ENCODE data around the gene SMCP. TPM values are rescaled to one million over a fixed set of nuclear protein-coding genes. Genes with fewer than 3 reads are reported as not detected.

Gene SMCP
- total and polyA plus RNA-seq, 2 donors (not counting 1 experiment from before 2014, with no cell fraction given): not detected

- Histone ChIP-seq H2AFZ (ENCODE audit: insufficient read depth, low read depth, low read length, poor library complexity, severe bottlenecking) (no peak within 1 kb of the TSS), H3K27ac (ENCODE audit: low read length in 2 of 2) (no peak within 1 kb of the TSS), H4K20me1 (ENCODE audit: control insufficient read depth, insufficient read depth, low read length, poor library complexity, severe bottlenecking) (no peaks in the 10 kb centered on the region), H3K4me3 (ENCODE audit: control extremely low read depth in 1 of 5, extremely low read depth in 1 of 5, insufficient read depth in 1 of 5, low read depth in 2 of 5, low read length in 4 of 5) (no peak within 1 kb of the TSS), H3K4me2 (replicated peaks; ENCODE audit: low read depth, low read length, poor library complexity, severe bottlenecking) (no peak within 1 kb of the TSS), H3K9me3 (ENCODE audit: control extremely low read depth in 1 of 3, control insufficient read depth in 2 of 3, insufficient read depth in 1 of 3, low read length in 2 of 3) (no peaks in the 10 kb centered on the region), H3K27me3 (replicated peaks in 1 of 4; ENCODE audit: control extremely low read depth in 1 of 4, control insufficient read depth in 3 of 4, insufficient read depth in 4 of 4, low read length in 3 of 4) (peaks cover 0 to 6% (median 0%) of the 10 kb centered on the region in 4 experiments), H3K36me3 (replicated peaks in 1 of 2; ENCODE audit: control extremely low read depth in 1 of 2, control insufficient read depth in 1 of 2, extremely low read depth in 1 of 2, insufficient read depth in 2 of 2, low read length in 1 of 2) (no peaks in the 10 kb centered on the region), H3K79me2 (ENCODE audit: control insufficient read depth, insufficient read depth, low read length) (no peaks in the 10 kb centered on the region), H3K9ac (ENCODE audit: low read length) (no peak within 1 kb of the TSS), H3K4me1 (ENCODE audit: control insufficient read depth in 2 of 2, insufficient read depth in 2 of 2, low read length in 2 of 2) (no peaks in the 10 kb centered on the region)
- ChIA-PET CTCF (no interaction called here), POLR2A (no interaction called here)
- no peak for ATAC-seq (ENCODE audit: low read depth)
- 95% methylated on average over 3 of the region's 3 CpGs for WGBS (ENCODE audit: insufficient coverage)
- TF ChIP-seq, protein P1, sequence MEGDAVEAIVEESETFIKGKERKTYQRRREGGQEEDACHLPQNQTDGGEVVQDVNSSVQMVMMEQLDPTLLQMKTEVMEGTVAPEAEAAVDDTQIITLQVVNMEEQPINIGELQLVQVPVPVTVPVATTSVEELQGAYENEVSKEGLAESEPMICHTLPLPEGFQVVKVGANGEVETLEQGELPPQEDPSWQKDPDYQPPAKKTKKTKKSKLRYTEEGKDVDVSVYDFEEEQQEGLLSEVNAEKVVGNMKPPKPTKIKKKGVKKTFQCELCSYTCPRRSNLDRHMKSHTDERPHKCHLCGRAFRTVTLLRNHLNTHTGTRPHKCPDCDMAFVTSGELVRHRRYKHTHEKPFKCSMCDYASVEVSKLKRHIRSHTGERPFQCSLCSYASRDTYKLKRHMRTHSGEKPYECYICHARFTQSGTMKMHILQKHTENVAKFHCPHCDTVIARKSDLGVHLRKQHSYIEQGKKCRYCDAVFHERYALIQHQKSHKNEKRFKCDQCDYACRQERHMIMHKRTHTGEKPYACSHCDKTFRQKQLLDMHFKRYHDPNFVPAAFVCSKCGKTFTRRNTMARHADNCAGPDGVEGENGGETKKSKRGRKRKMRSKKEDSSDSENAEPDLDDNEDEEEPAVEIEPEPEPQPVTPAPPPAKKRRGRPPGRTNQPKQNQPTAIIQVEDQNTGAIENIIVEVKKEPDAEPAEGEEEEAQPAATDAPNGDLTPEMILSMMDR (IDR thresholded peaks at IDR 0.05): no peak
- no peak for TF ChIP-seq EZH2 (IDR thresholded peaks at IDR 0.05; ENCODE audit: borderline replicate concordance, insufficient read depth, low read depth, low read length, poor library complexity, severe bottlenecking)
- Mint-ChIP-seq H3K27me3 (peaks cover 26% of the 10 kb centered on the region), H3K27ac (no peak within 1 kb of the TSS), H3K4me3 (no peak within 1 kb of the TSS), H3K4me1 (no peaks in the 10 kb centered on the region), H3K9me3 (ENCODE audit: insufficient read depth) (no peaks in the 10 kb centered on the region)
- intact Hi-C loops (cut with micrococcal nuclease): no loop called here
- no peak for DNase-seq
Observed at GRCh38 chr1:152842556-152842955, 35.6 kb upstream of the SMCP start, which contains the start of gene LCE6A. Gene LCE6A (plus strand): TSS chr1:152842856. CDS start chr1:152843521, 665 bp downstream.

GRCh38 chr1:152855661-152856060 is 22.5 kb upstream of the SMCP start:
- TF ChIP-seq EZH2 (IDR thresholded peaks at IDR 0.05; ENCODE audit: borderline replicate concordance, insufficient read depth, low read depth, low read length, poor library complexity, severe bottlenecking): no peak
- TF ChIP-seq, protein P1 (IDR thresholded peaks at IDR 0.05): no peak
- Histone ChIP-seq H3K36me3 (replicated peaks in 1 of 2; ENCODE audit: control extremely low read depth in 1 of 2, control insufficient read depth in 1 of 2, extremely low read depth in 1 of 2, insufficient read depth in 2 of 2, low read length in 1 of 2) (no peaks in the 10 kb centered on the region), H3K4me1 (ENCODE audit: control insufficient read depth in 2 of 2, insufficient read depth in 2 of 2, low read length in 2 of 2) (no peaks in the 10 kb centered on the region), H3K9me3 (ENCODE audit: control extremely low read depth in 1 of 3, control insufficient read depth in 2 of 3, insufficient read depth in 1 of 3, low read length in 2 of 3) (no peaks in the 10 kb centered on the region), H3K79me2 (ENCODE audit: control insufficient read depth, insufficient read depth, low read length) (no peaks in the 10 kb centered on the region), H3K4me2 (replicated peaks; ENCODE audit: low read depth, low read length, poor library complexity, severe bottlenecking) (no peak overlapping the region), H3K9ac (ENCODE audit: low read length) (no peak overlapping the region), H4K20me1 (ENCODE audit: control insufficient read depth, insufficient read depth, low read length, poor library complexity, severe bottlenecking) (no peaks in the 10 kb centered on the region), H3K4me3 (ENCODE audit: control extremely low read depth in 1 of 5, extremely low read depth in 1 of 5, insufficient read depth in 1 of 5, low read depth in 2 of 5, low read length in 4 of 5) (no peak overlapping the region), H2AFZ (ENCODE audit: insufficient read depth, low read depth, low read length, poor library complexity, severe bottlenecking) (no peak overlapping the region), H3K27me3 (replicated peaks in 1 of 4; ENCODE audit: control extremely low read depth in 1 of 4, control insufficient read depth in 3 of 4, insufficient read depth in 4 of 4, low read length in 3 of 4) (no peaks in the 10 kb centered on the region), H3K27ac (ENCODE audit: low read length in 2 of 2) (no peak overlapping the region)
- DNase-seq (no peak), ATAC-seq (ENCODE audit: low read depth) (no peak)
- ChIA-PET POLR2A (no interaction called here), CTCF (interaction anchor here (2.1 kb wide), 1 partner anchor 14 kb away, joined by 8 read pairs; no protein-coding TSS in a partner anchor)
- WGBS (ENCODE audit: insufficient coverage): 55% methylated on average over 1 of the region's 2 CpGs
- Mint-ChIP-seq H3K27ac (no peak overlapping the region), H3K4me1 (no peaks in the 10 kb centered on the region), H3K4me3 (no peak overlapping the region), H3K9me3 (ENCODE audit: insufficient read depth) (no peaks in the 10 kb centered on the region), H3K27me3 (peaks cover 21% of the 10 kb centered on the region)
- intact Hi-C loops (cut with micrococcal nuclease): no loop called here
